GM18508 (cell line): ENCODE results near the gene KYAT1.
"Not testable (repeated sequence)": the region's sequence is repeated elsewhere in the genome, so short reads cannot be mapped to it uniquely, and the experiment has no call there.

ENCODE experiments used
- ATAC-seq: cut with Tn5 transposase; IDR thresholded peaks from one replicate; pipeline ENCODE4 v1.9.1; 2021; ENCODE audit warnings: moderate number of reproducible peaks; ENCODE audit not compliant: insufficient read depth, unreplicated experiment

The KYAT1 gene

DNA sequence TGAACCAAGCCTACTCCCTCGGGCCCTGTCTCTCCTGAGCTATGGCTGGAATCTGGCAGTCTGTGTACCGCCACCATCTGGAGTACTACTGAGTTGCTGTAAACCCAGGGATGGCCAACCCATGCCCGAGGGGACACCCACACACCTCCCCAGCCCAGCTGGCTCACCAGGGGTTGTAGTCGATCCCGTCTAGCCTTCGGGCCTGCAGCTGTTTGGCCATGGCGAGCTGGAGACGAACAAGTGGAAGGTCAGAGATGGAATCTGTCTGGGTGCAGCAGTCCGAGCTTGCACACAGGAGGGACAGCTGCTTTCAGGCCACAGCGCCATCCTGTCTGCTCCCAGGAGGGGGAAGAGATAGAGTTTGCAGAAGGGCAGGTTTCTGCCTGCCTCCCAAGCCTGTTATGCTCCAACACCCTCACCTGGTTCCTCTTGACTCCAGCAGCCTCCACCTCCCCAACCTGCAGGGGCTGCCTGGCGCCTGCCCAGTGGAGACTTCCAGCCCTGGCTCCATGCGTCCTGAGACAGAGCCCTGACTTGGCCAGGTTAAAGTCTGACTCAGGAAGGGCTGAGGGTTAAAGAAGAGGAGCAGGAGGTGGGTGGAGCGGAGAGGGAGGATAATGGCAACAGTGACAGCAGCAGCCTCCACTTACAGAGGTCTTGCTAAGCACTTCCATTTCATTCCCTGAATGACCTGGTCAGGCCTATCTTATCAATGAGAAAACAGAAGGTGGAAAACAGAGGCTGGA, 36.4 kb downstream of the KYAT1 start:
- no peak for ATAC-seq

DNA sequence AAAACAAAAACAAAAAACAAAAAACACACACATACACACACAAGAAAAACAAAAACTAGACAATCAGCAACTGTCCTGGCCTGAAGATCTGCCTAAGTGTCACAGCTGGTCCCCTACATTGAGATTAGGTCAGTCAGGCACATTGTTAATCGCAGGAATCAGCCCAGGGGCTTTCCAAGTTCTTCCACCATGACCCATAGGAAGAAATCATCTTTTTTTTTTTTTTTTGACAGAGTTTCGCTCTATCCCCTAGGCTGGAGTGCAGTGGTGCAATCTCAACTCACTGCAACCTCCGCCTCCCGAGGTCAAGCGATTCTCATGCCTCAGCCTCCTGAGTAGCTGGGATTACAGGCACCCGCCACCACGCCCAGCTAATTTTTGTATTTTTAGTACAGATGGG, 38.6 kb downstream of the KYAT1 start:
- ATAC-seq = not testable (repeated sequence)

DNA sequence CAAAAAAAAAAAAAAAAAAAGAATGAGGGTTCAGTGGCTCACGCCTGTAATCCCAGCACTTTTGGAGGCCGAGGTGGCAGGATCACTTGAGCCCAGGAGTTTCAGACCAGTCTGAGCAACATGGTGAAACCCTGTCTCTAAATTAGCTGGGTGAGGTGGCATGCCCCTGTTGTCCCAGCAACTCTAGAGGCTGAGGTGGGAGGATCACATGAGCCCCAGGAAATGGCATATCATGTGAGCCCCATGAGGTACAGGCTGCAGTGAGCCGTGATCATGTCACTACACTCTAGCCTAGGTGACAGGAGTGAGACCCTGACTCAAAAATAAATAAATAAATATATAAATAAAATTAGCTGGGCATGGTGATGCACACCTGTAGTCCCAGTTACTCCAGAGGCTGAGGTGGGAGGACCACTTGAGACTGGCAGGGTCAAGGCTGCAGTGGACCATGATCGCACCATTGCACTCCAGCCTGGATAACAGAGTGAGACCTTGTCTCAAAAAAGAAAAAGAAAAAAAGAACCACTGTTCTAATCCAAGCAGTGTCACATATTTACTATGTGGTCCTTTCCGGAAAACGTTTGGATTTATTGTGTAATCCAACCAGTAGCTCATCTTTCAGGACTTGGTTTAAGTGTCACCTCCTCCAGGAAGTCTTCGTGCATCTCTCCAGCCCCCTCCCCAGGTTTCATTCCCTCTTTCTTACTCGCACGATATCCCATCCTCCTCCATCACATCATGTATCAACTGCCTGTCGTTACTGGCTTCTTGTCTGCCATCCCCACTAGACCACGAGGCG, 39.9 kb downstream of the KYAT1 start:
- ATAC-seq = no peak

DNA sequence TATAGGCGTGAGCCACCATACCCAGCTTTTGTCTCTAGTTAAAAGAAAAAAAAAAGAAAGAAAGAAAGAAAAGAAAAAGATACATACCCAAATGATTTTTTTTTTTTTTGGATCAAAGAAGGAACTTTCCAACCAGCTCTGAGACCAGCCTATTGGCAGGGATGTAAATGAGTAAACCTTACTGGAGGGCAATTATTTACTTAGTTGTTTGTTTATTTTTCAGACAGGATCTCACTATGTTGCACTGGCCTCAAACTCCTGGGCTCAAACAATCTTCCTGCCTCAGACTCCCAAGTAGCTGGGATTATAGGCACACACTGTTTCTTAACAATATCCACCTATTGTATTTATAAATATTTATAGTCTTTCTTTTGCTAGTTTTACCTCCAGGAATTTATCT, 41.2 kb downstream of the KYAT1 start:
- ATAC-seq = no peak

DNA sequence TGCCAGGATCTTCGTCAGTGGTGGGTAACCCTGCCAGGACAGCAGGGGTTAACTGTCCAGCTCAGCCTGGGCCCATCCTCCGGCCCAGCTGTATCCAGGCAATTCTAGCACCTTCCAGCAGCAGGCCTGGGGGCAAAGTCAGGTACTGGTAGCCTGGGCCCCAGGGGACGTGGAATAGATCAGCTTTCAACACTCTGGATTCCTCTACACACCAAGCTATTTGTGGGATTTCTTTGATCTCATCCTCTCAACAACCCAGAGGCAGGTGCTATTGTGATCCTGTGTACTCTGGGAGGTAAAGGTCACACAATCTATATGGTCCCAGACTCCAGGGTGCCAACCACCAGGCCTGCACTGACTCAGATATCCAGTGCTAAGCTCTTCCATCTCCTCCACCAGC, 43.4 kb downstream of the KYAT1 start:
- ATAC-seq = no peak

DNA sequence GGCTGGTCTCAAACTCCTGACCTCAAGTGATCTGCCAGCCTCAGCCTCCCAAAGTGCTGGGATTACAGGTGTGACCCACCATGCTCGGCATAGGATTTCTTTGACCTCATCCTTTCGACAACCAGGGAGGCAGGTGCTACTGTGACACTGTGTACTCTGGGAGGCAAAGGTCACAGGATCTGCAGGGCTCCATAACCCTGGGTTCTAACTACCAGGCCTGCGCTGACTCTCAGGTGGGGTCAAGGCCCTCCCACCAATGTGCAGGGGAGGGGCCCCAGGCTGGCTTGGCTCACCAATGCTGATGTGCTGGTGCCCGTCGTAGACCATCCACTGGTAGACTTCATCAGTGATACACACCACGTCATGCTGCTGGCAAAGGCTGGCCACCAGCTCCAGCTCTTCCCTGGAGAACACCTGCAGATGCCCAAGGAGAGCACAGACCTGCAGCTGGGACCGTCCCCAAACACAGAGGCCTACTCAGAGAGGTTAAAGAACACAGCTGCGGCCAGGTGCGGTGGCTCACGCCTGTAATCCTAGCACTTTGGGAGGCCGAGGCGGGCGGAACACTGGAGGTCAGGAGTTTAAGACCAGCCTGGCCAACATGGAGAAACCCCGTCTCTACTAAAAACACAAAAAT, 45.1 kb downstream of the KYAT1 start:
- no peak for ATAC-seq

DNA sequence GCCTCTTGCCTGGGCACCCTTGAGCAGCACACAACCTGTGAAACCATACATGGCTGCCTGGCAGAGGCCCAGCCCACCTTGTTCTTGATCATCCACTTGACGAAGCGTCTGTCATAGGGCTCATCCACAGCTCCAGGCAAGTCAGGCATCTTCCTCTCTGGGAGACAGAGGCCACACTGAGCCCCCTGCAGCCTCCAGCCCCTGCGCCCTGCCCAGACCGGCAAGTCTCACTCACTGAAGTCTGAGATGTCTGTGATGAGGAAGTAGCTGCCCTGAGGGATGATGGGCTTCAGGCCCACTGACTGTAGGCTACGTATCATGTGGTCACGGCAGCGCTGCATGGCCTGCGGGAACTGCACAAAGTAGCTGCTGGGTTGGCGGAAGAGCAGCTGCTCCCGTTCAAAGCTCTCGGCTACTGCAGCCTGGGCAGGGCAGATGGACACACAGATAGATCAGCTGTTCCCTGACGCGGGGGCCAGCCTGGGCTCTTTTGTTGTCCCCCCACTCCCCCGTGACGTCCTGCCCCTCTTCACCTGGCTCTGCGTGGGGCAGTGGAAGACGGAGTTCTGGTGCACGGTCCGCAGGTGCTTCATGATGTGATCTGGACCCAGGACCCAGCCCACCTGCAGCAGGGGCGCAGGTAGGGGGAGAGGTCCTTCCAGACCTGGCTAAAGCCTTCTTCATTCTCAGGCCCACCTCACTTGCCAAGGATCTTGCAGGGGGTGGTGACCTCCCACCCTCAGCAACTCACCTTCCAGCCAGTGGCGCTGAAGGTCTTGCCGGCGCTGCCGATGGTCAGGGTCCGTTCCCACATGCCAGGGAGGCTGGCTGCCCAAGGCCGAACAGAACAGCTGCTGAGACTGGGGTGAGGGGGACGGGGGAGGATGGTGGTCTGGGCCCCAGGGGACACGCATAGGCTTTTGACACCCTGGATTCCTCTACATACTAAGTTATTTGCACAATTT, 46.2 kb downstream of the KYAT1 start:
- ATAC-seq = no peak

DNA sequence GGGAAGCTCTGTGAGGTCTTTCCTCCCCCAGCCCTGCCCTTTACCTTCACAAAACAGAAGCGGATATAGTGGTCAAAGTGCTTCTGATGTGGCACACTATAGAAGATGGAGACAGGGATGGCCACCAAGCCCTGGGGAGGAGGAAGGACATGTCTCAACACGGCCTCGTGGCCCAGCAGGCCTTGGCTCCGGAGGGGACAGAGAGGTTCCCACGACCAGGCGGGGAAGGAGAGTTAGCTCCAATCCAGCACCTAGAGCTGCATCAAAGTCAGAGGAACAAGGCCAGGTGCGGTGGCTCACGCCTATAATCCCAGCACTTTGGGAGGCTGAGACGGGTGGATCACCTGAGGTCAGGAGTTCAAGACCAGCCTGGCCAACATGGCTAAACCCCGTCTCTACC, 48.1 kb downstream of the KYAT1 start:
- no peak for ATAC-seq

DNA sequence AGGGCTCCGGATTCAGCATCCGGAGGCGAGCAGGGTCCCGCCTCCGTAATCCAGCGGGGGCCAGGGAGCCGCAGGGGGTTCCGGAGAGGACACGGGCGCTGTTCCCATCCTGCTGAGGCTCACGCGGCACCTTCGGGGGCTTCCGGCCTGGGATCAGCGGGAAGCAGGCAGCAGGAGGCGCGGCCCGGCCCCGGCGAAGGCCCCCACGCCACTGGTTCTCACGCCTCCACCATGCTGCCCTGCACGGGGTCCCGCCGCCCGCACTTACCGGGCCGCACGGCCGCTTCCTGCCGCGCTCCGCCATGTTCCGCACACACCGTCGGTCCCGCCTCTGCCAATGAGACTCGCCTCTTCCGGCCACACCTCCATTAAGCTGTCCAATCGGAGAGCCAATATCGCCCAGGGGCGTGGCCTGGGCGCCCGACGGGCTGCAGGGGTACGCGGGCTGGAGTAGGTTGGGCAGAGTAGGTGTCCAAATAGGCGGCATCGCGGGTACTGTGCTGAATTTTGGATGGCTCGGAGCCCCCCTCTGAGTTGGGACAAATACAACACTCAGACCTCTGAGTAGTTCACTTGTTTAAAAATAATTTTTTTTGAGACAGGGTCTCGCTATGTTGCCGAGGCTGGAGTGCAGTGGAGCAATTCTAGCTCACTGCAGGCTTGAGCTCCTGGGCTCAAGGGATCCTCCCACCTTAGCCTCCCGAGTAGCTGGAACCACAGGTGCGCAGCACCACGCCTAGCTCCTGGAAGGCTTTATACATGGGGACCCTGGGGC, 52.1 kb downstream of the KYAT1 start, which contains the start of gene SPOUT1:
SPOUT1 (minus strand) TSS at position 318 of the 775 bp plus-strand sequence; CDS start at position 304, 14 bp downstream.
- peak; percentile 70 for ATAC-seq

DNA sequence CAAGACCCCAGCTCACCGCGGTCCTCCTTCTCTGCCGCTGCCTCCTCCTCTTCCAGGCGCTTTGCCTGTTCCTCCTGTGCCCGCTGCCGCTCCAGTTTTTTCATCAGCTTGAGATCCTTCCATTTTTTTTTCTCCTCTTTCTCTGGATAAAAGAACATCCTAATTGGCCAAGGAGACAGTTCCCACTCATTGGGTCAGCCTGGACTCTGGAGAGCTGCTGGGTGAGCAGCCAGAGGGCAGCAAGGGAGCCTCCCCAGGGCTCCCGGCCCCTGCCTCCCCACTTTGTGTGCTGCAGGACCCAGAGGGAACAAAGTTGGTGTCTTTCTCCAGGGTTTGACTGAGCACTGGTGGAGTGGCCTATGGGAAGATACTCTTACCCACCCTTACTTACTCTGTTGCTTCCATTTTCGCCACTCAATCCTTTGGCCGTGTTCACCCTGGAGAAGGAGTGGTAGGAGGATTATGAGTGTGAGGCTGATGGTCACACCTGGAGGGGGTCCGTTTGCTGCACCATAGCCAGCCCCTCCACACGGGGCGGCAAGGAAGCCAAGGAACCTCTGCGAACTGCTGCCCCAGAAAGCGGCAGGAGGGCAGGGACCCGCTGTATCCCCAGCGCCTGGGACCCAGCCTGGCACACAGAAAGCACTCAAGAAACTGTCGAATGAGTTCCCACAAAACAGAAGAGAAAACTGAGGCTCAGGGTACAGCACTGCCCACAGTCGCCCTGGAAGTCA, 52.9 kb downstream of the KYAT1 start:
- no peak for ATAC-seq

DNA sequence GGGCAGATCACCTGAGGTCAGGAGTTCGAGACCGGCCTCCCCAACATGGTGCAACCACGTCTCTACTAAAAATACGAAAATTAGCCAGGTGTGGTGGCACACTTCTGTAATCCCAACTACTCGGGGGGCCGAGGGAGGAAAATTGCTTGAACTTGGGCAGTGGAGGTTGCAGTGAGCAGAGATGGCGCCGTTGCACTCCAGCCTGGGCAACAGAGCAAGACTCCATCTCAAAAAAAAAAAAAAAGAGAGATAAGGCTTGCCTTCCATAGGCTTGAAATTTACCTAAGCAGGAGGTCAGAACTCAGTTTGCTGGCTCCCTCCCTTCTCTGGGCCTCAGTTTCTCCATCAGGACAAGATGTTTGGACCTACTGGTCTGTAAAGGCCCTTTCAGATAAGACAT, 53.5 kb downstream of the KYAT1 start:
- ATAC-seq = no peak

DNA sequence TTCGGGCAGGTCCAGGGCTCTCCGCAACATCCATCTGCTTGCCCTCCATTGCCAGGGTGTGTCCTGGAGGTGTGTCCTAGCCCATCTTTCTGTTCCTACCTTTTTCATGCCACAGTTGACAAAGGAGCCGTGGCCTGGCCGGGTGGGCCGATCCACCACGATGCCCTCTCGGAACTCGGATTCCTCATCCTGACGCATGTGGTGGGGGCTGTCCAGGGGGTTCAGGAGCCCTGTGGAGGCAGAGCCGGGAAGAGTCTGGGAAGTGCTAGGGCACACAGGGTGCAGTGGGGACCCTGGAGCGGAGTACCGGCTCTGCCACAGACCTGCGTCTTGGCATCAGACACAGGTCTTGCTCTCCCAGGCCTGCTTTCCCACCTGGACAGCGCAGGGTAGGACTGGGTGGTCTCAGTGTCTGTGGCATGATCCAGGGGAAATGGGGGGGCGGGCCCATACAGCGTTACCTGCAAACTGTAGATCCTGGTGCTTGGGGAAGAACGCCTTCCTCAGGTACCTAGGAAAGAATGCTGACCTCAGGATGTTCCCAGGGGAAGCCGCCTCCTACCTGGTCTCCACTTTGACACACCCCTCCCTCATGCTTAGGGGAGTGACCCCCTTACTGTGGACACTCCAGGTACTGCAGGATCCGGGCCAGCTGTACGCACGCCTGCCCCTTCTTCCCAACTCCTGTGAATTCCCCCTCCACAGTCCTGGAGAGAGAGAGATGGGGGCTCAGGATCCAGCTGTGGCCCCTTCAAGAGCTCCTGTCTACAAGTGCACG, 55.6 kb downstream of the KYAT1 start:
- ATAC-seq = no peak

DNA sequence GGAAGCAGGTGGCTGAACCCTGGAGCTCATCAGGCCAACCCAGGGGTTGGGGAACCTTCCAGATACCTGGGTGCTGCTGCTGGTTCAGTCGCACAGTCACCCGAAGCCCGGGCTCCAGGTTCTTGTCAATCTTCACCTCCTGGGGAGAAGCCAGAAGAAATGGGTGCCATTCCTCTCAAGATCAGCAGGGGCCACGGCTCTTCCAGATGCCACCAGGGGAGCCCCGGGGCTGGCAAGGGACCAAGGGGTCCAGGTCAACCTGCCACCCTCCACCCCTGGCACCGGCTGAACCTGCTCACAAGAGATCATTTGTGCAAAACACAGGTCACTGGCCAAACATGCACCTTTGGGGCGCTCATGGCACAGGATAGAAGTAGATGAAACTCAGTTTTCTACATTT, 56.8 kb downstream of the KYAT1 start:
- no peak for ATAC-seq

DNA sequence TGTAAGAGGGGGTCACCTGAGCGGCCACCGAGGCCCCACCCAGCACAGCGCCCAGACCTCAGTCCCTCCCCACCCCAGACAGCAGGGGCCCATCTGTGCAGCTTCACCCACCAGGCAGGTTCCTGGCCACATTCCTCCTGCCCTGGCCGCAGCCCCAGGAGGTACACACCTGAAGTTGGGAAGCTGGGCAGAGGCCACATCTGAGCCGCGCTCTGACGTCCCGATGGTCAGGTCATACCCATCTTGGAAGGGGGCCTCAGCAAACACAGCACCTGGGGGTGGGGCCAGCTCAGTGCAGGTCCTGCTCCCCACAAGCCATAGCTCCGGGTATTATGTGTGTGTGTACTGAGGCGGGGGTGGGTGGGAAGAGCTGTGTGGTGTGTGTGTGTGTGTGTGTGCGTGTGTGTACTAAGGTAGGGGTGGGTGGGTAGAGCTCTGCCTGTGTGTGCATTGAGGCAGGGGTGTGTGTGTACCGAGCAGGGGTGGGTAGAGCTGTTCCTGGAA, 57.8 kb downstream of the KYAT1 start:
- ATAC-seq = no peak

DNA sequence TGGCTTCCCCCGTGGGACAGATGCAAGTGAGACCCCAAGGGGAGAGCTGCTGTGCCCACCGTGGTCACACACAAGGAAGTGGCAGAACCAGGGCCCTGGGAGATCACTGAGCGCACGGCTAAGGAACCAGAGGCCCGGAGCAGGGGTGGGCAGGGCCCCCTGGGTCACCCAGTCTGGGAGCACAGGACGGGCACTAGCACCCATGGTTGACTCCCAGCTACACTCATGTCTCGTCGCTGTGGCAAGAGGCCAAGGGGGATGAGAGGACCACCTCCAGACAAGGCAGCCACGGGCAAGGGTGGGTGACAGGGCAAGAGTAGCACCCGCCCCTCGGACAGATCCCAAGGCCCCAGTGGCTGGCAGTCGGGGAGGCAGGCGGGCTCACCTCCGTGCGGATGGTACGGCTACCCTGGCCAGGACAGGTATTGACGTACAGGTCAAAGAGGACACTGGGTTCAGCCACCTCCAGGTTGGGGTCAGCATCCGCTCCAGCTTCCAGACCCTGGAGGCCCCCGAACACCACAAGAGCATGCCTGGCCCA, 58.3 kb downstream of the KYAT1 start:
- ATAC-seq = no peak

DNA sequence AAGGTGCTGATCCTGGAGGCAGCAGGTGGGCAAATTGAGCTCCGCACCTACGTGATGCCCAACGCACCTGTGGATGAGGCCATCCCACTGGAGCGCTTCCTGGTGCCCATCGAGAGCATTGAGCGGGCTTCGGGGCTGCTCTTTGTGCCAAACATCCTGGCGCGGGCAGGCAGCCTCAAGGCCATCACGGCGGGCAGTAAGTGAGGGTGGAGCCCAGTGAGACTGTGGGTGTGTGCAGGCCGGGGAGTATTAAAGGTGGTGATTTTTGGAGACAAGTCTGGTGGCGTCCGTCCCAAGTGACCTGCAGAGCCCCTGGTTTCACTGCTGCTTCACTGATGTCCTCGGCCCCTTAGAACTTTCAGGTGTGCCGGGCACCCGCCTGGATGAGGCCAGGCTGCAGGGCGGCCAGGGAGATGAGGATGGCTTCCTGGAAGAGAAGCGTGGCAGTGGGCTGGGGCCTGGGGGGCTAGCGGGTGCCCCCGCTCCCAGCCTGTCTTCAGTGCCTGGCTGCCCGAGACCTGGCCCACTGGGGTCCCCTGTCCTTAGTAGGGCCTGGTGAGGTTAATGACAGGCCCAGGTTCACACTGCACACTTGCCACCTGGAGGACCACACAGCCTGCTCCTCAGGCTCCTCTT, 59.2 kb downstream of the KYAT1 start:
- ATAC-seq = no peak
